H9 (cell line): ENCODE data around the gene WDR43. TPM values are rescaled to one million over a fixed set of nuclear protein-coding genes. Genes with fewer than 3 reads are reported as not detected.

Experiments used
- DNase-seq: peaks from one replicate; pipeline ENCODE4 v3.0.0-alpha.2; 2017
- H2AFZ ChIP-seq: one replicate; pipeline ENCODE4 v1.6.1; 2013; ENCODE audit warnings: mild to moderate bottlenecking, low read length, control low read depth, moderate library complexity
- H2AK5ac ChIP-seq: 2 replicates; pipeline ENCODE4 v1.6.1; 2013; ENCODE audit warnings: low read length, control low read depth, mixed read lengths; ENCODE audit not compliant: insufficient read length
- H2BK120ac ChIP-seq: one replicate; pipeline ENCODE4 v1.6.1; 2013; ENCODE audit warnings: low read depth, mild to moderate bottlenecking, low read length, control low read depth, inconsistent platforms; ENCODE audit not compliant: poor library complexity, severe bottlenecking
- H2BK12ac ChIP-seq: 2 replicates; pipeline ENCODE4 v1.6.1; 2013; ENCODE audit warnings: low read length, control low read depth, mixed read lengths, low read depth; ENCODE audit not compliant: insufficient read length
- H2BK15ac ChIP-seq: 2 replicates; pipeline ENCODE4 v1.6.1; 2013; ENCODE audit warnings: low read depth, low read length, control low read depth
- H2BK20ac ChIP-seq: one replicate; pipeline ENCODE4 v1.6.1; 2013; ENCODE audit warnings: low read depth, mild to moderate bottlenecking, low read length, control low read depth, inconsistent platforms; ENCODE audit not compliant: poor library complexity, severe bottlenecking
- H2BK5ac ChIP-seq: 2 replicates; pipeline ENCODE4 v1.6.1; 2013; ENCODE audit warnings: low read length, control low read depth, mixed read lengths; ENCODE audit not compliant: insufficient read length
- H3K14ac ChIP-seq: 2 replicates; pipeline ENCODE4 v1.6.1; 2013; ENCODE audit warnings: low read length, control low read depth; ENCODE audit not compliant: insufficient read depth
- H3K18ac ChIP-seq: 2 replicates; pipeline ENCODE4 v1.6.1; 2013; ENCODE audit warnings: low read depth, mild to moderate bottlenecking, mixed read lengths, low read length, control low read depth; ENCODE audit not compliant: insufficient read length
- H3K23ac ChIP-seq: 2 replicates; pipeline ENCODE4 v1.6.1; 2013; ENCODE audit warnings: low read length, control low read depth, mixed read lengths, low read depth; ENCODE audit not compliant: insufficient read length
- H3K23me2 ChIP-seq: 2 replicates; pipeline ENCODE4 v1.6.1; 2013; ENCODE audit warnings: low read depth, mild to moderate bottlenecking, mixed read lengths, low read length, control low read depth; ENCODE audit not compliant: insufficient read length, poor library complexity, severe bottlenecking
- H3K27ac ChIP-seq: 2 replicates; pipeline ENCODE4 v1.5.1; 2013; ENCODE audit warnings: low read length, control low read depth, mixed read lengths, low read depth; ENCODE audit not compliant: insufficient read length
- H3K27me3 ChIP-seq: 2 replicates; pipeline ENCODE4 v1.6.1; 2013; ENCODE audit warnings: low read length, control low read depth, inconsistent platforms; ENCODE audit not compliant: insufficient read depth
- H3K4ac ChIP-seq: 2 replicates; pipeline ENCODE4 v1.6.1; 2013; ENCODE audit warnings: low read depth, mild to moderate bottlenecking, control low read depth, inconsistent platforms, low read length, moderate library complexity
- H3K4me1 ChIP-seq: 2 replicates; pipeline ENCODE4 v1.6.1; 2013; ENCODE audit warnings: low read length, control low read depth, inconsistent platforms; ENCODE audit not compliant: insufficient read depth
- H3K4me2 ChIP-seq: 2 replicates; pipeline ENCODE4 v1.6.1; 2013; ENCODE audit warnings: low read length, control low read depth, mixed read lengths; ENCODE audit not compliant: insufficient read length, insufficient read depth
- H3K56ac ChIP-seq: 2 replicates; pipeline ENCODE4 v1.6.1; 2013; ENCODE audit warnings: low read depth, mild to moderate bottlenecking, mixed read lengths, low read length, control low read depth; ENCODE audit not compliant: insufficient read length
- H3K79me1 ChIP-seq: 2 replicates; pipeline ENCODE4 v1.6.1; 2013; ENCODE audit warnings: low read depth, mild to moderate bottlenecking, moderate library complexity, low read length, control low read depth, inconsistent platforms; ENCODE audit not compliant: insufficient read depth, poor library complexity, severe bottlenecking
- H3K79me2 ChIP-seq: 2 replicates; pipeline ENCODE4 v1.6.1; 2013; ENCODE audit warnings: low read length, control low read depth, inconsistent platforms; ENCODE audit not compliant: insufficient read depth
- H3K9ac ChIP-seq: 2 replicates; pipeline ENCODE4 v1.6.1; 2013; ENCODE audit warnings: low read length, control low read depth, mixed read lengths; ENCODE audit not compliant: insufficient read length; ENCODE audit errors: extremely low read depth
- H3K9me3 ChIP-seq: one replicate; pipeline ENCODE4 v1.6.1; 2013; ENCODE audit warnings: low read depth, low read length, inconsistent platforms; ENCODE audit not compliant: control insufficient read depth
- H3T11ph ChIP-seq: one replicate; pipeline ENCODE4 v1.6.1; 2013; ENCODE audit warnings: mild to moderate bottlenecking, low read length, control low read depth, inconsistent platforms
- H4K20me1 ChIP-seq: one replicate; pipeline ENCODE4 v1.6.1; 2013; ENCODE audit not compliant: control insufficient read depth, insufficient read length, insufficient read depth
- H4K5ac ChIP-seq: 2 replicates; pipeline ENCODE4 v1.6.1; 2013; ENCODE audit warnings: low read depth, mild to moderate bottlenecking, mixed read lengths, low read length, control low read depth; ENCODE audit not compliant: insufficient read length
- H4K8ac ChIP-seq: replicated peaks from 2 replicates; pipeline ENCODE4 v1.6.1; 2013; ENCODE audit warnings: low read length, control low read depth, mixed read lengths, low read depth; ENCODE audit not compliant: insufficient read length
- H4K91ac ChIP-seq: 2 replicates; pipeline ENCODE4 v1.6.1; 2013; ENCODE audit warnings: low read depth, mild to moderate bottlenecking, moderate library complexity, mixed read lengths, low read length, control low read depth; ENCODE audit not compliant: insufficient read length
- H3K27ac Mint-ChIP-seq, 3 experiments: 2 replicates in 2 of 3; 3 replicates in 1 of 3; pipeline ENCODE4 v1.8.0; 2020 to 2021; ENCODE audit warnings: mixed read lengths in 3 of 3, mild to moderate bottlenecking in 1 of 3, moderate library complexity in 1 of 3
- H3K27me3 Mint-ChIP-seq: 2 replicates; pipeline ENCODE4 v1.8.0; 2021; ENCODE audit warnings: low read depth, mild to moderate bottlenecking, moderate library complexity, mixed read lengths
- H3K36me3 Mint-ChIP-seq, 3 experiments: 2 replicates in 2 of 3; 3 replicates in 1 of 3; pipeline ENCODE4 v1.8.0; 2020 to 2021; ENCODE audit warnings: low read depth in 3 of 3, mixed read lengths in 3 of 3; ENCODE audit not compliant: insufficient read depth in 1 of 3
- H3K4me1 Mint-ChIP-seq, 2 experiments: 2 replicates each; pipeline ENCODE4 v1.8.0; 2020; ENCODE audit warnings: mixed read lengths in 2 of 2
- H3K4me3 Mint-ChIP-seq, 2 experiments: 2 replicates in 1 of 2; 3 replicates in 1 of 2; pipeline ENCODE4 v1.8.0; 2020 to 2021; ENCODE audit warnings: mild to moderate bottlenecking in 2 of 2, mixed read lengths in 2 of 2, moderate library complexity in 1 of 2
- H3K9me3 Mint-ChIP-seq, 2 experiments: 2 replicates in 1 of 2; 3 replicates in 1 of 2; pipeline ENCODE4 v1.8.0; 2020; ENCODE audit warnings: mild to moderate bottlenecking in 2 of 2, mixed read lengths in 2 of 2, moderate library complexity in 1 of 2
- CTCF ChIP-seq: fragments of 200-600 bp; sonication (generic); conservative IDR thresholded peaks from 3 replicates; pipeline ENCODE4 v1.8.0; 2021; ENCODE audit warnings: antibody characterized with exemption, mild to moderate bottlenecking
- WGBS: extraction: QIAGEN DNeasy Blood & Tissue Kit; methylation state at CpG from one replicate; pipeline ENCODE4 v1.1.7; 2013; ENCODE audit warnings: missing lambda C conversion rate, low lambda C conversion rate, mixed read lengths; ENCODE audit not compliant: insufficient read length; ENCODE audit errors: extremely low coverage; 5-methylcytosine and 5-hydroxymethylcytosine counted together
- total RNA-seq: library from RNA; stranded (reverse); gene quantifications from 2 replicates; pipeline ENCODE4 v1.2.1, GENCODE V29; 2021

Gene WDR43
- total RNA-seq, 1 experiment from 2014 or later, result 186 TPM

GRCh38 chr2:28941008-28941407, 46.5 kb downstream of the WDR43 start:
- no peaks in the 10 kb centered on the region for H4K20me1 ChIP-seq
- H3K4me1 ChIP-seq, result no peaks in the 10 kb centered on the region
- H3K18ac ChIP-seq, result no peak overlapping the region
- no peak overlapping the region for H3T11ph ChIP-seq
- no peak overlapping the region for H4K8ac ChIP-seq
- Mint-ChIP-seq H3K9me3 (no peaks in the 10 kb centered on the region; a peak in 2 of 5 replicates), H3K27me3 (no peaks in the 10 kb centered on the region), H3K36me3 (peaks cover 76 to 92% (median 90%) of the 10 kb centered on the region in 3 experiments), H3K4me1 (no peaks in the 10 kb centered on the region), H3K27ac (no peak overlapping the region), H3K4me3 (no peak overlapping the region)
- no peak for TF ChIP-seq CTCF
- peaks cover 9% of the 10 kb centered on the region for H3K79me1 ChIP-seq
- H2AK5ac ChIP-seq, result no peak overlapping the region
- no peak overlapping the region for H3K27ac ChIP-seq
- WGBS, result no CpG with 5 or more reads among the region's 3 CpGs
- no peak overlapping the region for H3K9ac ChIP-seq
- no peak overlapping the region for H2BK120ac ChIP-seq
- no peak overlapping the region for H4K5ac ChIP-seq
- H3K23ac ChIP-seq, result no peak overlapping the region
- no peak overlapping the region for H3K56ac ChIP-seq
- H2BK15ac ChIP-seq, result no peak overlapping the region
- no peak for DNase-seq
- no peak overlapping the region for H2BK5ac ChIP-seq
- no peaks in the 10 kb centered on the region for H3K9me3 ChIP-seq
- H2BK12ac ChIP-seq, result no peak overlapping the region
- H3K4me2 ChIP-seq, result no peak overlapping the region
- no peak overlapping the region for H3K14ac ChIP-seq
- H2BK20ac ChIP-seq, result no peak overlapping the region
- H3K27me3 ChIP-seq, result no peaks in the 10 kb centered on the region
- no peak overlapping the region for H4K91ac ChIP-seq
- H3K79me2 ChIP-seq, result no peaks in the 10 kb centered on the region
- H3K23me2 ChIP-seq, result no peaks in the 10 kb centered on the region
- no peak overlapping the region for H3K4ac ChIP-seq
- no peak overlapping the region for H2AFZ ChIP-seq
